ENCODE data around the gene R3HDM2. TPM values are rescaled to one million over a fixed set of nuclear protein-coding genes. Genes with fewer than 3 reads are reported as not detected.

The R3HDM2 gene
- polyA plus RNA-seq, 1 donor from 2014 or later, result 11.1 TPM

DNA sequence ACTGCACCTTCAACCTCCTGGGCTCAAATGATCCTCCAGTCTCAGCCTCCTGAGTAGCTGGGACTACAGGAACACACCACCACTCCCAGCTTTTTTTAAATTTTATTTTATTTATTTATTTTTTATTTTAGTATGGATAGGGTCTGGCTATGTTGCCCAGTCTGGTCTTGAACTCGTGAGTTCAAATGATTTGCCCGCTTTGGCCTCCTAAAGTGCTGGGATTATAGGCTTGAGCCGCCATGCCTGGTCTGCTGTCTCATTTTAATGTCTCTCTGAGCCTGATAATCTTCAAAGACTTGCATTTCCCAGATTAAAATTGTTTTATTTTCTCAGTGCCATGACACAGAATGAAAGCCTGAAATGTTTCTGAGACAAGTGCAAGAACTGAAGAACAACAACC, 2.5 kb upstream of the R3HDM2 start:
- Histone ChIP-seq H3K27me3 (ENCODE audit: insufficient read depth, low read depth, low read length) (no peaks in the 10 kb centered on the region), H3K4me2 (ENCODE audit: low read length) (no peak overlapping the region), H4K20me1 (ENCODE audit: insufficient read depth) (no peaks in the 10 kb centered on the region), H3K9ac (ENCODE audit: low read length) (no peak overlapping the region), H3K27ac (ENCODE audit: low read length) (no peak overlapping the region), H3K79me2 (replicated peaks; ENCODE audit: insufficient read depth, low read length) (peaks cover 14% of the 10 kb centered on the region), H3K36me3 (ENCODE audit: insufficient read depth, low read length) (no peaks in the 10 kb centered on the region), H3K4me3 (ENCODE audit: low read length) (no peak overlapping the region), H3K9me3 (ENCODE audit: low read length) (no peaks in the 10 kb centered on the region), H2AFZ (ENCODE audit: low read depth, low read length) (no peak overlapping the region), H3K9me2 (ENCODE audit: insufficient read depth, low read length) (no peaks in the 10 kb centered on the region), H3F3A (ENCODE audit: insufficient read depth, low read length, poor library complexity, severe bottlenecking) (no peaks in the 10 kb centered on the region)
- TF ChIP-seq, protein P1, sequence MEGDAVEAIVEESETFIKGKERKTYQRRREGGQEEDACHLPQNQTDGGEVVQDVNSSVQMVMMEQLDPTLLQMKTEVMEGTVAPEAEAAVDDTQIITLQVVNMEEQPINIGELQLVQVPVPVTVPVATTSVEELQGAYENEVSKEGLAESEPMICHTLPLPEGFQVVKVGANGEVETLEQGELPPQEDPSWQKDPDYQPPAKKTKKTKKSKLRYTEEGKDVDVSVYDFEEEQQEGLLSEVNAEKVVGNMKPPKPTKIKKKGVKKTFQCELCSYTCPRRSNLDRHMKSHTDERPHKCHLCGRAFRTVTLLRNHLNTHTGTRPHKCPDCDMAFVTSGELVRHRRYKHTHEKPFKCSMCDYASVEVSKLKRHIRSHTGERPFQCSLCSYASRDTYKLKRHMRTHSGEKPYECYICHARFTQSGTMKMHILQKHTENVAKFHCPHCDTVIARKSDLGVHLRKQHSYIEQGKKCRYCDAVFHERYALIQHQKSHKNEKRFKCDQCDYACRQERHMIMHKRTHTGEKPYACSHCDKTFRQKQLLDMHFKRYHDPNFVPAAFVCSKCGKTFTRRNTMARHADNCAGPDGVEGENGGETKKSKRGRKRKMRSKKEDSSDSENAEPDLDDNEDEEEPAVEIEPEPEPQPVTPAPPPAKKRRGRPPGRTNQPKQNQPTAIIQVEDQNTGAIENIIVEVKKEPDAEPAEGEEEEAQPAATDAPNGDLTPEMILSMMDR (IDR thresholded peaks at IDR 0.05; ENCODE audit: poor library complexity, severe bottlenecking), result no peak
- TF ChIP-seq RAD21 (conservative IDR thresholded peaks at IDR 0.05), result no peak
- TF ChIP-seq POLR2AphosphoS5 (IDR thresholded peaks at IDR 0.05), result no peak
- TF ChIP-seq, protein P2, sequence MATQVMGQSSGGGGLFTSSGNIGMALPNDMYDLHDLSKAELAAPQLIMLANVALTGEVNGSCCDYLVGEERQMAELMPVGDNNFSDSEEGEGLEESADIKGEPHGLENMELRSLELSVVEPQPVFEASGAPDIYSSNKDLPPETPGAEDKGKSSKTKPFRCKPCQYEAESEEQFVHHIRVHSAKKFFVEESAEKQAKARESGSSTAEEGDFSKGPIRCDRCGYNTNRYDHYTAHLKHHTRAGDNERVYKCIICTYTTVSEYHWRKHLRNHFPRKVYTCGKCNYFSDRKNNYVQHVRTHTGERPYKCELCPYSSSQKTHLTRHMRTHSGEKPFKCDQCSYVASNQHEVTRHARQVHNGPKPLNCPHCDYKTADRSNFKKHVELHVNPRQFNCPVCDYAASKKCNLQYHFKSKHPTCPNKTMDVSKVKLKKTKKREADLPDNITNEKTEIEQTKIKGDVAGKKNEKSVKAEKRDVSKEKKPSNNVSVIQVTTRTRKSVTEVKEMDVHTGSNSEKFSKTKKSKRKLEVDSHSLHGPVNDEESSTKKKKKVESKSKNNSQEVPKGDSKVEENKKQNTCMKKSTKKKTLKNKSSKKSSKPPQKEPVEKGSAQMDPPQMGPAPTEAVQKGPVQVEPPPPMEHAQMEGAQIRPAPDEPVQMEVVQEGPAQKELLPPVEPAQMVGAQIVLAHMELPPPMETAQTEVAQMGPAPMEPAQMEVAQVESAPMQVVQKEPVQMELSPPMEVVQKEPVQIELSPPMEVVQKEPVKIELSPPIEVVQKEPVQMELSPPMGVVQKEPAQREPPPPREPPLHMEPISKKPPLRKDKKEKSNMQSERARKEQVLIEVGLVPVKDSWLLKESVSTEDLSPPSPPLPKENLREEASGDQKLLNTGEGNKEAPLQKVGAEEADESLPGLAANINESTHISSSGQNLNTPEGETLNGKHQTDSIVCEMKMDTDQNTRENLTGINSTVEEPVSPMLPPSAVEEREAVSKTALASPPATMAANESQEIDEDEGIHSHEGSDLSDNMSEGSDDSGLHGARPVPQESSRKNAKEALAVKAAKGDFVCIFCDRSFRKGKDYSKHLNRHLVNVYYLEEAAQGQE (IDR thresholded peaks at IDR 0.05; ENCODE audit: borderline replicate concordance), result no peak
- no peak for TF ChIP-seq EP300 (conservative IDR thresholded peaks at IDR 0.05; ENCODE audit: poor library complexity, severe bottlenecking)
- TF ChIP-seq MXI1 (conservative IDR thresholded peaks at IDR 0.05; ENCODE audit: poor library complexity, severe bottlenecking), result no peak
- TF ChIP-seq TAF1 (IDR thresholded peaks at IDR 0.05; ENCODE audit: low read depth), result no peak
- no peak for TF ChIP-seq SMC3 (conservative IDR thresholded peaks at IDR 0.05; ENCODE audit: poor library complexity)
- no peak for TF ChIP-seq EZH2 (IDR thresholded peaks at IDR 0.05; ENCODE audit: borderline replicate concordance, insufficient read depth, low read length, poor library complexity, severe bottlenecking)

DNA sequence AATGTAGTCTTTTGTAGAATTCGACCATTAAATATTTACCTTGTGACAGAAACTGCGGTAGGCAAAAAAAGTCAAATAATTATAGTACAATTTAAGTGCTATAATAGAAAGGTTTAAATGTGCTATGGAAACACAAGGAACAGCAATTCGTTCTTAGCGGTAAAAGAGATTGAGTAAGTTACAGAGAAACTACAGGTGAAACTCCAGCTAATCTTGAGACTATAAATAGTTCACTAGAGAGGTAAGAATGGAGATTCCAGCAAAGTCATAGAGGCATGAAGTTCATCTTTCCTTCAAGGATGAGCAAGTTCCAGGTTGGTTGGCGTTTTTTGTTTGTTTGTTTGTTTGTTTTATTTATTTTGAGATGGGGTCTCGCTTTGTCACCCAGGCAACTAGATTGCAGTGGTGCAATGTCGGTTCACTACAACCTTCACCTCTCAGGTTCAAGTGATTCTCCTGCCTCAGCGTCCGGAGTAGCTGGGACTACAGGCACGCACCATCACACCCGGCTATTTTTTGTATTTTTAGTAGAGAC, 878 bp upstream of the R3HDM2 start:
- peaks cover 14% of the 10 kb centered on the region for H3K79me2 ChIP-seq (replicated peaks; ENCODE audit: insufficient read depth, low read length)
- H3K27me3 ChIP-seq (ENCODE audit: insufficient read depth, low read depth, low read length), result no peaks in the 10 kb centered on the region
- peak overlapping the region; percentile 68 for H3K4me3 ChIP-seq (ENCODE audit: low read length)
- H4K20me1 ChIP-seq (ENCODE audit: insufficient read depth), result no peaks in the 10 kb centered on the region
- peak overlapping the region; percentile 72 for H3K27ac ChIP-seq (ENCODE audit: low read length)
- H3K36me3 ChIP-seq (ENCODE audit: insufficient read depth, low read length), result no peaks in the 10 kb centered on the region
- H3K4me2 ChIP-seq (ENCODE audit: low read length), result peak overlapping the region; percentile 91
- peak overlapping the region; percentile 77 for H3K9ac ChIP-seq (ENCODE audit: low read length)
- no peaks in the 10 kb centered on the region for H3F3A ChIP-seq (ENCODE audit: insufficient read depth, low read length, poor library complexity, severe bottlenecking)
- TF ChIP-seq EZH2 (IDR thresholded peaks at IDR 0.05; ENCODE audit: borderline replicate concordance, insufficient read depth, low read length, poor library complexity, severe bottlenecking) (no peak), MXI1 (conservative IDR thresholded peaks at IDR 0.05; ENCODE audit: poor library complexity, severe bottlenecking) (no peak), RAD21 (conservative IDR thresholded peaks at IDR 0.05) (no peak), POLR2AphosphoS5 (IDR thresholded peaks at IDR 0.05) (no peak), TAF1 (IDR thresholded peaks at IDR 0.05; ENCODE audit: low read depth) (no peak), SMC3 (conservative IDR thresholded peaks at IDR 0.05; ENCODE audit: poor library complexity) (no peak), EP300 (conservative IDR thresholded peaks at IDR 0.05; ENCODE audit: poor library complexity, severe bottlenecking) (no peak)
- TF ChIP-seq, protein P2 (IDR thresholded peaks at IDR 0.05; ENCODE audit: borderline replicate concordance), result no peak
- TF ChIP-seq, protein P1 (IDR thresholded peaks at IDR 0.05; ENCODE audit: poor library complexity, severe bottlenecking), result no peak
- H2AFZ ChIP-seq (ENCODE audit: low read depth, low read length), result peak overlapping the region; percentile 77
- H3K9me3 ChIP-seq (ENCODE audit: low read length), result no peaks in the 10 kb centered on the region
- H3K9me2 ChIP-seq (ENCODE audit: insufficient read depth, low read length), result no peaks in the 10 kb centered on the region

Measured in neural cell (in vitro differentiated cells).